Activated naive CD4-positive, alpha-beta T cell treated with anti-CD3 and anti-CD28 coated beads for 36 hours (primary cell): Measurements from ENCODE around the gene CCDC136. TPM values are rescaled to one million over a fixed set of nuclear protein-coding genes. Genes with fewer than 3 reads are reported as not detected.

ENCODE experiments used
- CTCF ChIA-PET: fragments of 350-600 bp; sonication (Branson Sonifier 250); formaldehyde crosslinking; loops from one replicate; lab custom pipeline; 2021; ENCODE audit warnings: antibody characterized with exemption; lab: Charles Lee
- DNase-seq: peaks from one replicate; pipeline ENCODE4 v3.0.0-alpha.2; 2020
- H3K27ac Mint-ChIP-seq: one replicate; pipeline ENCODE4 v1.8.0; 2021; ENCODE audit warnings: mild to moderate bottlenecking, mixed read lengths
- H3K27me3 Mint-ChIP-seq: one replicate; pipeline ENCODE4 v1.8.0; 2021; ENCODE audit warnings: low read depth, mixed read lengths
- H3K36me3 Mint-ChIP-seq: one replicate; pipeline ENCODE4 v1.8.0; 2021; ENCODE audit warnings: low read depth, mixed read lengths
- H3K4me1 Mint-ChIP-seq: one replicate; pipeline ENCODE4 v1.8.0; 2021; ENCODE audit warnings: low read depth, mixed read lengths
- H3K4me3 Mint-ChIP-seq: one replicate; pipeline ENCODE4 v1.8.0; 2021; ENCODE audit warnings: mild to moderate bottlenecking, moderate library complexity, mixed read lengths
- H3K9me3 Mint-ChIP-seq: one replicate; pipeline ENCODE4 v1.8.0; 2021; ENCODE audit warnings: mixed read lengths
- intact Hi-C: fragments of 100-400 bp; cut with micrococcal nuclease; formaldehyde crosslinking; loops from one replicate; pipeline ENCODE4 v1.15.1; 2023
- total RNA-seq, 2 experiments: library from RNA; stranded (reverse); gene quantifications; one replicate each; pipeline ENCODE4 v1.2.3, GENCODE V29; 2021

Gene CCDC136
- total RNA-seq, 2 experiments from 2014 or later = 4.2 to 5.9 TPM

GRCh38 chr7:128858380-128859231 lies 66.8 kb downstream of the CCDC136 start:
- Mint-ChIP-seq H3K27me3 (no peaks in the 10 kb centered on the region), H3K4me3 (no peak overlapping the region), H3K9me3 (no peaks in the 10 kb centered on the region), H3K27ac (no peak overlapping the region), H3K36me3 (no peaks in the 10 kb centered on the region), H3K4me1 (peaks cover 6% of the 10 kb centered on the region)
- CTCF ChIA-PET = interaction anchor here (0.6 to 2.2 kb wide), 3 partner anchors 25 to 158 kb away, joined by 3 to 14 read pairs (median 5); no protein-coding TSS in a partner anchor
- no peak for DNase-seq
- intact Hi-C loops = no loop called here

- DNase-seq = no peak
- H3K4me3 Mint-ChIP-seq = no peak overlapping the region
- intact Hi-C loops = no loop called here
- no peak overlapping the region for H3K27ac Mint-ChIP-seq
- H3K36me3 Mint-ChIP-seq = no peaks in the 10 kb centered on the region
- peaks cover 10% of the 10 kb centered on the region for H3K4me1 Mint-ChIP-seq
- CTCF ChIA-PET = interaction anchor here (0.5 to 2.2 kb wide), 5 partner anchors 21 to 159 kb away, joined by 3 to 14 read pairs (median 3); no protein-coding TSS in a partner anchor
- H3K9me3 Mint-ChIP-seq = no peaks in the 10 kb centered on the region
- no peaks in the 10 kb centered on the region for H3K27me3 Mint-ChIP-seq
Observed at GRCh38 chr7:128859232-128860157, 67.7 kb downstream of the CCDC136 start.

- H3K4me3 Mint-ChIP-seq = no peak overlapping the region
- H3K27me3 Mint-ChIP-seq = no peaks in the 10 kb centered on the region
- H3K27ac Mint-ChIP-seq = no peak overlapping the region
- peaks cover under 1% of the 10 kb centered on the region for H3K36me3 Mint-ChIP-seq
- intact Hi-C loops = no loop called here
- CTCF ChIA-PET = interaction anchor here (0.6 to 2.2 kb wide), 5 partner anchors 20 to 58 kb away, joined by 3 to 14 read pairs (median 3); no protein-coding TSS in a partner anchor
- peaks cover 13% of the 10 kb centered on the region for H3K4me1 Mint-ChIP-seq
- no peak for DNase-seq
- no peaks in the 10 kb centered on the region for H3K9me3 Mint-ChIP-seq
Observed at GRCh38 chr7:128860158-128861073, 68.6 kb downstream of the CCDC136 start.

GRCh38 chr7:128861957-128862570 lies 70.3 kb downstream of the CCDC136 start:
- H3K27me3 Mint-ChIP-seq = no peaks in the 10 kb centered on the region
- no peaks in the 10 kb centered on the region for H3K9me3 Mint-ChIP-seq
- peak overlapping the region; percentile 84 for H3K27ac Mint-ChIP-seq
- H3K36me3 Mint-ChIP-seq = peaks cover 3% of the 10 kb centered on the region
- intact Hi-C loops = loop anchor here (1.0 to 2.0 kb wide), 8 partner anchors 8 to 455 kb away; partner anchors contain the start of genes CALU, CCDC136, HILPDA and TNPO3
- CTCF ChIA-PET = interaction anchor here (0.7 to 4.0 kb wide), 11 partner anchors 8 to 229 kb away, joined by 3 to 25 read pairs (median 3); no protein-coding TSS in a partner anchor
- H3K4me3 Mint-ChIP-seq = peak overlapping the region; percentile 91
- DNase-seq = no peak
- H3K4me1 Mint-ChIP-seq = peaks cover 15% of the 10 kb centered on the region

GRCh38 chr7:128862571-128863432 lies 71.0 kb downstream of the CCDC136 start, which contains the start of gene ATP6V1F:
ATP6V1F (plus strand) TSS chr7:128862856; CDS start chr7:128862905, 49 bp downstream.
- CTCF ChIA-PET = interaction anchor here (0.6 to 4.0 kb wide), 15 partner anchors 8 to 229 kb away, joined by 3 to 25 read pairs (median 3); no protein-coding TSS in a partner anchor
- Mint-ChIP-seq H3K27me3 (no peaks in the 10 kb centered on the region), H3K4me3 (peak within 1 kb of the TSS; percentile 91), H3K36me3 (peaks cover 3% of the 10 kb centered on the region), H3K4me1 (peaks cover 15% of the 10 kb centered on the region), H3K27ac (peak within 1 kb of the TSS; percentile 84), H3K9me3 (no peaks in the 10 kb centered on the region)
- DNase-seq = peak; percentile 99
- intact Hi-C loops = loop anchor here (1.0 to 2.0 kb wide), 10 partner anchors 7 to 456 kb away; partner anchors contain the start of genes CALU, CCDC136, HILPDA and METTL2B

- Mint-ChIP-seq H3K4me3 (peak overlapping the region; percentile 91), H3K9me3 (no peaks in the 10 kb centered on the region), H3K27ac (peak overlapping the region; percentile 84), H3K27me3 (no peaks in the 10 kb centered on the region), H3K36me3 (peaks cover 3% of the 10 kb centered on the region), H3K4me1 (peaks cover 15% of the 10 kb centered on the region)
- CTCF ChIA-PET = interaction anchor here (0.6 to 4.0 kb wide), 12 partner anchors 17 to 387 kb away, joined by 3 to 25 read pairs (median 3); no protein-coding TSS in a partner anchor
- peak; percentile 63 for DNase-seq
- intact Hi-C loops = loop anchor here (1.0 to 2.0 kb wide), 3 partner anchors 20 to 457 kb away; partner anchors contain the start of gene METTL2B
Observed at GRCh38 chr7:128863433-128863989, 71.7 kb downstream of the CCDC136 start.

GRCh38 chr7:128865303-128865702 lies 73.5 kb downstream of the CCDC136 start:
- H3K4me1 Mint-ChIP-seq = peaks cover 19% of the 10 kb centered on the region
- H3K4me3 Mint-ChIP-seq = no peak overlapping the region

GRCh38 chr7:128865996-128866877 lies 74.5 kb downstream of the CCDC136 start:
- H3K9me3 Mint-ChIP-seq = no peaks in the 10 kb centered on the region
- intact Hi-C loops = no loop called here

More at GRCh38 chr7:128865303-128865702, 73.5 kb downstream of the CCDC136 start:
- intact Hi-C loops = no loop called here
- no peaks in the 10 kb centered on the region for H3K9me3 Mint-ChIP-seq
- DNase-seq = no peak
- no peak overlapping the region for H3K27ac Mint-ChIP-seq
- H3K27me3 Mint-ChIP-seq = peaks cover 2% of the 10 kb centered on the region
- peaks cover 3% of the 10 kb centered on the region for H3K36me3 Mint-ChIP-seq
- CTCF ChIA-PET = no interaction called here

GRCh38 chr7:128867241-128867640 lies 75.5 kb downstream of the CCDC136 start:
- Mint-ChIP-seq H3K9me3 (no peaks in the 10 kb centered on the region), H3K4me3 (no peak overlapping the region), H3K36me3 (peaks cover 3% of the 10 kb centered on the region), H3K27me3 (peaks cover 9% of the 10 kb centered on the region), H3K27ac (no peak overlapping the region), H3K4me1 (peaks cover 17% of the 10 kb centered on the region)
- no peak for DNase-seq
- intact Hi-C loops = no loop called here
- CTCF ChIA-PET = interaction anchor here (1.2 to 3.2 kb wide), 2 partner anchors 16 to 224 kb away, joined by 3 to 12 read pairs; no protein-coding TSS in a partner anchor

More at GRCh38 chr7:128865996-128866877, 74.5 kb downstream of the CCDC136 start:
- H3K4me3 Mint-ChIP-seq = no peak overlapping the region
- H3K27ac Mint-ChIP-seq = no peak overlapping the region
- H3K4me1 Mint-ChIP-seq = peaks cover 20% of the 10 kb centered on the region
- H3K27me3 Mint-ChIP-seq = peaks cover 9% of the 10 kb centered on the region
- CTCF ChIA-PET = interaction anchor here (3.2 kb wide), 1 partner anchor 17 kb away, joined by 12 read pairs; no protein-coding TSS in a partner anchor
- peaks cover 3% of the 10 kb centered on the region for H3K36me3 Mint-ChIP-seq
- DNase-seq = no peak
